Natural killer cell (primary cell): Measurements from ENCODE around the gene CLCN4. TPM values are rescaled to one million over a fixed set of nuclear protein-coding genes. Genes with fewer than 3 reads are reported as not detected.

Experiments
- ATAC-seq, 3 donors: fragments of 150-1000 bp in 2 of 3; fragments of 200-7000 bp in 1 of 3; cut with Tn5 transposase; 1 replicate in 1 of 3; 2 replicates in 2 of 3; pipeline ENCODE4 v1.10.0; 2021; ENCODE audit warnings: mild to moderate bottlenecking in 2 of 3, moderate library complexity in 2 of 3
- DNase-seq, 2 donors: peaks; one replicate each; pipeline versions ENCODE4 v3.0.0 to v3.0.0-alpha.2; 2013 to 2021; ENCODE audit warnings: mixed read lengths in 1 of 2
- H3K27ac ChIP-seq: one replicate; pipeline ENCODE4 v1.5.1; 2013; ENCODE audit warnings: mild to moderate bottlenecking, low read length
- H3K27me3 ChIP-seq: one replicate; pipeline ENCODE4 v1.6.1; 2013; ENCODE audit warnings: low read length; ENCODE audit not compliant: control insufficient read depth, insufficient read depth
- H3K36me3 ChIP-seq: one replicate; pipeline ENCODE4 v1.6.1; 2013; ENCODE audit warnings: low read length; ENCODE audit not compliant: control insufficient read depth, insufficient read depth
- H3K4me1 ChIP-seq: one replicate; pipeline ENCODE4 v1.6.1; 2013; ENCODE audit warnings: low read length; ENCODE audit not compliant: control insufficient read depth, insufficient read depth
- H3K4me3 ChIP-seq: one replicate; pipeline ENCODE4 v1.5.1; 2013; ENCODE audit warnings: low read length
- H3K9me3 ChIP-seq: one replicate; pipeline ENCODE4 v1.6.1; 2013; ENCODE audit warnings: low read length; ENCODE audit not compliant: control insufficient read depth, insufficient read depth
- H3K27ac Mint-ChIP-seq, 2 donors: one replicate each; pipeline ENCODE4 v1.8.0; 2022; ENCODE audit warnings: mild to moderate bottlenecking in 2 of 2, mixed read lengths in 2 of 2, moderate library complexity in 1 of 2
- H3K27me3 Mint-ChIP-seq, 2 donors: one replicate each; pipeline ENCODE4 v1.8.0; 2022; ENCODE audit warnings: low read depth in 2 of 2, mixed read lengths in 2 of 2
- H3K36me3 Mint-ChIP-seq: one replicate; pipeline ENCODE4 v1.8.0; 2022; ENCODE audit warnings: mixed read lengths
- H3K4me1 Mint-ChIP-seq, 2 donors: one replicate each; pipeline ENCODE4 v1.8.0; 2022; ENCODE audit warnings: mixed read lengths in 2 of 2
- H3K4me3 Mint-ChIP-seq: one replicate; pipeline ENCODE4 v1.8.0; 2022; ENCODE audit warnings: mild to moderate bottlenecking, moderate library complexity, mixed read lengths
- H3K9me3 Mint-ChIP-seq, 2 donors: one replicate each; pipeline ENCODE4 v1.8.0; 2022; ENCODE audit warnings: mixed read lengths in 2 of 2
- WGBS: methylation state at CpG from one replicate; pipeline ENCODE4 v1.1.7; 2013; ENCODE audit warnings: missing lambda C conversion rate; ENCODE audit not compliant: insufficient coverage; 5-methylcytosine and 5-hydroxymethylcytosine counted together
- intact Hi-C: fragments of 100-400 bp; cut with micrococcal nuclease; formaldehyde crosslinking; loops from one replicate; pipeline ENCODE4 v1.14.2; 2022
- total RNA-seq, 4 donors: library from RNA; stranded (reverse); fragments of 120-200 nt in 1 of 4; gene quantifications; one replicate each; pipeline versions ENCODE4 v1.2.3 to v1.2.4, GENCODE V29; 2013 to 2022
- TF ChIP-seq, protein P1 (sequence below): fragments of 200-600 bp; IDR thresholded peaks from one replicate; pipeline ENCODE4 v1.8.0; 2022; ENCODE audit warnings: antibody characterized with exemption

CLCN4 gene
- total RNA-seq, 3 donors from 2014 or later (not counting 1 experiment from before 2014, with no cell fraction given), result 0.05 to 0.66 (median 0.23) TPM

DNA sequence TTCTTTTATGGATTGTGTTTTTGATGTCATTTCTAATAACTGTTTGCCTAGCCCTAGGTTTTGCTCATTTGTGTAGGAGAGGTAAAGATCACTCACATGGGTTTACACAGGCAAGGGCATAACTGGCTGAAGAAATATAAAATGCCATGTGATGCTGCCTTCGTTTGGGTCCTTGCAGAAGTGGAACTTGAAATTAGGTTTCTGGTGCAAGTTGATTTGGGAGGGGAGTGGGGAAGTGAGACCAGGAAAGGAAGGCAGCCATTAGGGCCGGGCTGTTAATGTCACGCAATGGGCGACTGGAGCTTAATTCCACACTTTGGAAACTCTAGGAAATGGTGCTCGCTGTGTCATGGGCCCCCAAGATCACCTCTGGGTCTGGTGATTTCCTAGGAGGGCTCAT, 14.5 kb downstream of the CLCN4 start:
- Histone ChIP-seq H3K27ac (no peak overlapping the region), H3K36me3 (no peaks in the 10 kb centered on the region), H3K4me1 (peaks cover 15% of the 10 kb centered on the region), H3K4me3 (no peak overlapping the region), H3K27me3 (no peaks in the 10 kb centered on the region), H3K9me3 (no peaks in the 10 kb centered on the region)
- Mint-ChIP-seq H3K36me3 (no peaks in the 10 kb centered on the region), H3K9me3 (no peaks in the 10 kb centered on the region), H3K4me3 (no peak overlapping the region), H3K27ac (no peak overlapping the region), H3K27me3 (peaks cover 0 to 8% of the 10 kb centered on the region in 2 donors), H3K4me1 (peaks cover 0 to 13% of the 10 kb centered on the region in 2 donors)
- ATAC-seq (no peak), DNase-seq (no peak)
- WGBS, result 84% methylated on average over 5 of the region's 5 CpGs
- intact Hi-C loops, result no loop called here
- TF ChIP-seq, protein P1, sequence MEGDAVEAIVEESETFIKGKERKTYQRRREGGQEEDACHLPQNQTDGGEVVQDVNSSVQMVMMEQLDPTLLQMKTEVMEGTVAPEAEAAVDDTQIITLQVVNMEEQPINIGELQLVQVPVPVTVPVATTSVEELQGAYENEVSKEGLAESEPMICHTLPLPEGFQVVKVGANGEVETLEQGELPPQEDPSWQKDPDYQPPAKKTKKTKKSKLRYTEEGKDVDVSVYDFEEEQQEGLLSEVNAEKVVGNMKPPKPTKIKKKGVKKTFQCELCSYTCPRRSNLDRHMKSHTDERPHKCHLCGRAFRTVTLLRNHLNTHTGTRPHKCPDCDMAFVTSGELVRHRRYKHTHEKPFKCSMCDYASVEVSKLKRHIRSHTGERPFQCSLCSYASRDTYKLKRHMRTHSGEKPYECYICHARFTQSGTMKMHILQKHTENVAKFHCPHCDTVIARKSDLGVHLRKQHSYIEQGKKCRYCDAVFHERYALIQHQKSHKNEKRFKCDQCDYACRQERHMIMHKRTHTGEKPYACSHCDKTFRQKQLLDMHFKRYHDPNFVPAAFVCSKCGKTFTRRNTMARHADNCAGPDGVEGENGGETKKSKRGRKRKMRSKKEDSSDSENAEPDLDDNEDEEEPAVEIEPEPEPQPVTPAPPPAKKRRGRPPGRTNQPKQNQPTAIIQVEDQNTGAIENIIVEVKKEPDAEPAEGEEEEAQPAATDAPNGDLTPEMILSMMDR, result no peak

DNA sequence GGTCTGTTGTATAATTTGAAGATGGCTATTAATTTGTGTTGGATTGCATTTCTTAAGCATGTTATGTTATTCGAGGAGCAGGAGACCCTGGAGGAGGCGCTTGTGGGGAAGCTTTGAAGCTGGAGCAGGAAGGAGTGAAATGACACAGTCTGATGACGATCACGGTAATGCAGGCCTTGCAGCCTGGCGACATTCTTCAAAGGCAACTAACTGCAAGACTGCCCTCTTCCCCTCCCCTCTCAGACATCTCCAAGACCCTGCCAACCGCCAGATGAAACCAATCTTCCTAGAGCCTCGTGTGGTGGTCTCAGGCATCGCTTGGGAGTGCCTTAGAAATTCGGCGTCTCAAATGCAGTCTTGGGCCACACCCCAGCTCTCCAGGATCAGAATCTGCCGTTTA, 16.1 kb downstream of the CLCN4 start:
- intact Hi-C loops, result no loop called here
- Histone ChIP-seq H3K27me3 (no peaks in the 10 kb centered on the region), H3K9me3 (no peaks in the 10 kb centered on the region), H3K4me3 (no peak overlapping the region), H3K4me1 (peaks cover 6% of the 10 kb centered on the region), H3K36me3 (no peaks in the 10 kb centered on the region), H3K27ac (no peak overlapping the region)
- no peaks in the 10 kb centered on the region for H3K9me3 Mint-ChIP-seq
- H3K4me3 Mint-ChIP-seq, result no peak overlapping the region
- H3K4me1 Mint-ChIP-seq, result peaks cover 0 to 4% of the 10 kb centered on the region in 2 donors
- no peaks in the 10 kb centered on the region for H3K36me3 Mint-ChIP-seq
- DNase-seq (no peak), ATAC-seq (no peak)
- H3K27ac Mint-ChIP-seq, result no peak overlapping the region
- TF ChIP-seq, protein P1, result no peak
- 91% methylated on average over 9 of the region's 11 CpGs for WGBS
- H3K27me3 Mint-ChIP-seq, result peaks cover 0 to 8% of the 10 kb centered on the region in 2 donors

DNA sequence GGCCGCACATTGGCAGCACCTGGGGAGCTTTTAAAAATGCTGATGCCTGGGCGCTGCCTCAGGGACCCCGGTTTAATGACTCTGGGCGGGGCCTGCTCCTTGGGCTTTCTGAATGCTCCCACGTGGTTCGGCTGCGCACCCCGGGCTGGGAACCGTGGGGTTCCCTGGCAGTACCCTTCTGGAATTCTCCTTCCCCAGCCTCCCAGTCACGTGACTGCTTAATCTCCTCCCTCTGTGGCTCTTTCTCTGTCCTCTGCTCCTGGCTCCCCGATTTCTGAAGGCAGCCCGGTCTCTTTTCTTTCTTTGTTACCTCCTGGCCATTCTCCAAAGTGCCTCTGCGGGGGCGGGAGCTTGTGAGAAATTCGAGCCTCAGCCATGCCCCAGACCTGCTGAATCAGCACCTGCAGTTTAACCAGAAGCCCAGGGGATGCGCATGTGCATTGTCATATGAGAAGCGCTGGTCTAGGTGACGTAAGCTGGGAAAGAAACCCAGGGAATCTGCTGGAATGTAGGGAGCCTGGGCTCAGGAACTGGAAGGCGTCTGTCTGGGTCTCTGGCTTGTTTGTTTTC, 16.6 kb downstream of the CLCN4 start:
- no peaks in the 10 kb centered on the region for H3K27me3 ChIP-seq
- ATAC-seq, result no peak
- Mint-ChIP-seq H3K36me3 (no peaks in the 10 kb centered on the region), H3K27me3 (peaks cover 0 to 8% of the 10 kb centered on the region in 2 donors), H3K27ac (no peak overlapping the region), H3K4me3 (no peak overlapping the region), H3K4me1 (no peaks in the 10 kb centered on the region), H3K9me3 (no peaks in the 10 kb centered on the region)
- peaks cover 3% of the 10 kb centered on the region for H3K4me1 ChIP-seq
- no peaks in the 10 kb centered on the region for H3K36me3 ChIP-seq
- DNase-seq, result no peak
- intact Hi-C loops, result no loop called here
- no peak overlapping the region for H3K4me3 ChIP-seq
- H3K27ac ChIP-seq, result no peak overlapping the region
- H3K9me3 ChIP-seq, result no peaks in the 10 kb centered on the region
- TF ChIP-seq, protein P1, result no peak
- WGBS, result 90% methylated on average over 19 of the region's 19 CpGs

DNA sequence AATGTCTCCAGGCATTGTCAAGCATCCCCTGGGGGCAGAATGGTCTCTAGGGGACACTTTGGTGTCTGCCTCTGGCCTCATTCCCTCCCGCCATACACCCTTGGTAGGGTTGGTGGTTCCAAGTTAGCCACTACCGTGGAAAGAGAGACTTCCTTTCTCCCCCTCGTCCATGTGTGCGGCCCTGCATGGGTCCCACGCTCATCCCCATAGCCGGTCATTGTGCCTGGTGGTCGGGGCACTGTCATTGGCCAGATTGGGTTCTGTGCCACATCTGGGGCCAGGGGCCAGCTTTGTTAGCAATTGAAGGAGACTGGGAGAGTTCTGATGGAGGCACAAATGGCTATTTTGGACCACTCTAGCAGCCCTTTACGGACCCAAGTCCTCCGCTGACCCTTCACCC, 17.3 kb downstream of the CLCN4 start:
- Histone ChIP-seq H3K9me3 (no peaks in the 10 kb centered on the region), H3K4me1 (peaks cover 3% of the 10 kb centered on the region), H3K27me3 (no peaks in the 10 kb centered on the region), H3K27ac (no peak overlapping the region), H3K4me3 (no peak overlapping the region), H3K36me3 (no peaks in the 10 kb centered on the region)
- WGBS, result 89% methylated on average over 7 of the region's 9 CpGs
- DNase-seq, result no peak
- no peaks in the 10 kb centered on the region for H3K36me3 Mint-ChIP-seq
- H3K4me3 Mint-ChIP-seq, result no peak overlapping the region
- H3K27me3 Mint-ChIP-seq, result peaks cover 0 to 3% of the 10 kb centered on the region in 2 donors
- TF ChIP-seq, protein P1, result no peak
- no peak for ATAC-seq
- intact Hi-C loops, result no loop called here
- no peaks in the 10 kb centered on the region for H3K4me1 Mint-ChIP-seq
- no peaks in the 10 kb centered on the region for H3K9me3 Mint-ChIP-seq
- H3K27ac Mint-ChIP-seq, result no peak overlapping the region
